H1 (cell line): ENCODE results near the gene ISL2.

Experiments used
- EZH2 ChIP-seq: fragments of 200-600 bp; sonication (generic); IDR thresholded peaks from 2 replicates; pipeline ENCODE4 v1.7.1; 2012; ENCODE audit warnings: low read depth, mild to moderate bottlenecking, moderate library complexity, low read length, inconsistent platforms; ENCODE audit not compliant: severe bottlenecking
- KDM4A ChIP-seq: IDR thresholded peaks from one replicate; pipeline ENCODE4 v1.7.1; 2012; ENCODE audit warnings: low read depth, mild to moderate bottlenecking, moderate library complexity, low read length, inconsistent platforms; ENCODE audit not compliant: severe bottlenecking
- POLR2AphosphoS5 ChIP-seq: IDR thresholded peaks from 2 replicates; pipeline ENCODE4 v1.6.1; 2011; ENCODE audit warnings: low read depth, low read length
- TCF12 ChIP-seq: IDR thresholded peaks from 2 replicates; pipeline ENCODE4 v1.6.1; 2011; ENCODE audit warnings: low read depth, mild to moderate bottlenecking, low read length
- USF2 ChIP-seq: IDR thresholded peaks from 2 replicates; pipeline ENCODE4 v1.6.1; 2011; ENCODE audit warnings: low read length, improper control_type of control experiment
- TF ChIP-seq, protein P1 (sequence below), 3 experiments: IDR thresholded peaks; 1 replicate in 2 of 3; 2 replicates in 1 of 3; pipeline versions ENCODE4 v1.5.1 to v1.6.1; 2011; ENCODE audit warnings: low read length in 3 of 3, mild to moderate bottlenecking in 3 of 3, inconsistent platforms in 2 of 3, low read depth in 1 of 3, moderate library complexity in 1 of 3; ENCODE audit not compliant: insufficient read depth in 1 of 3; ENCODE audit errors: control extremely low read depth in 1 of 3

DNA sequence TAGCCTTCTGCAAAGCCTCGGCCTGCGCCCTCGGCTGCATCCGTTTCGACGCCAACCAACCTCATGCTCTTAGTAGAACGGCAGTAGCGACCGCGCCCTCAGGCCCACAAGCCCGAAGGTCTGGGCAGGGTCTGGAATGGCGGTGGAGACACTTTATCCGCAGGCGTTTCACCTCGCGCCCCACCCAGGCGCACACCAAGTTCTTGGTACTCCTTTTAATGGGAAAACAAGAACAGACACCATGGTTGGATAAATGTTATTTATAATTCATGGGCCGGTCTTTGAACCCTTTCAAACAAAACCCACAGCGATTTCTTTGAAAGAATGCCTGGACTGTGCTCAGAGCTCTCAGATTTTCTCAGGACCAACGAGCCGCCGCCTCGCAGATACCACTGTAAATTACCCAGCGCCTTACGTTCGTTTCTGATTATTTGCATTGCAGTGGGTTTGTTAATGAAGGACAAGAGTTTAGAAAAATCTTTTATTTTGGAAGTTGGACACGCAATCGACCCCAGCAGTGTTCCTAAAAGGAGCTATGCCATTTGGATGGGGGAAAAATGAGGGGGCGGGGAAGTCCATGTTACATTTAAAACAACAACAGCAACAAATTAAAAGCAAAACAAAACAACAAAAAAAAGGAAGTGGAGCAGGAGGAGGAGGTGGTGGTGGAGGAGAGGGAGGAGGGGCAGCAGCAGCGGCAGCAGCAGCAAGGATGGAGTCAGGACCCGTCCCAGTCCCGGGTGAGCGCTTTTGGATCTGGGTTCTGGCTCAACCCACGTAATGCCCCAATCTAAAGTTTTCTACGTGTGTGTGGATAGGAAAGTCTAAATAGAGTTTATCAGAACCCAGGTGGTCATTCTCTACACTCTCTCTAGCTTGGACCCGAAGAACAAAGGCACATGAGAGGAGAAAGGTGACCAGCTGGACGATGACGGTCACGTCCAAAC lies 993 bp upstream of the ISL2 start:
- TF ChIP-seq USF2, result no peak
- TF ChIP-seq, protein P1, sequence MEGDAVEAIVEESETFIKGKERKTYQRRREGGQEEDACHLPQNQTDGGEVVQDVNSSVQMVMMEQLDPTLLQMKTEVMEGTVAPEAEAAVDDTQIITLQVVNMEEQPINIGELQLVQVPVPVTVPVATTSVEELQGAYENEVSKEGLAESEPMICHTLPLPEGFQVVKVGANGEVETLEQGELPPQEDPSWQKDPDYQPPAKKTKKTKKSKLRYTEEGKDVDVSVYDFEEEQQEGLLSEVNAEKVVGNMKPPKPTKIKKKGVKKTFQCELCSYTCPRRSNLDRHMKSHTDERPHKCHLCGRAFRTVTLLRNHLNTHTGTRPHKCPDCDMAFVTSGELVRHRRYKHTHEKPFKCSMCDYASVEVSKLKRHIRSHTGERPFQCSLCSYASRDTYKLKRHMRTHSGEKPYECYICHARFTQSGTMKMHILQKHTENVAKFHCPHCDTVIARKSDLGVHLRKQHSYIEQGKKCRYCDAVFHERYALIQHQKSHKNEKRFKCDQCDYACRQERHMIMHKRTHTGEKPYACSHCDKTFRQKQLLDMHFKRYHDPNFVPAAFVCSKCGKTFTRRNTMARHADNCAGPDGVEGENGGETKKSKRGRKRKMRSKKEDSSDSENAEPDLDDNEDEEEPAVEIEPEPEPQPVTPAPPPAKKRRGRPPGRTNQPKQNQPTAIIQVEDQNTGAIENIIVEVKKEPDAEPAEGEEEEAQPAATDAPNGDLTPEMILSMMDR (IDR thresholded peaks at IDR 0.05; ENCODE audit: control extremely low read depth in 1 of 3, insufficient read depth in 1 of 3, low read depth in 1 of 3, low read length in 3 of 3), result no peak
- peak; percentile 36 for TF ChIP-seq EZH2
- no peak for TF ChIP-seq KDM4A
- no peak for TF ChIP-seq TCF12
- TF ChIP-seq POLR2AphosphoS5, result no peak
